ENCODE results near the gene HOGA1.

Gene HOGA1

DNA sequence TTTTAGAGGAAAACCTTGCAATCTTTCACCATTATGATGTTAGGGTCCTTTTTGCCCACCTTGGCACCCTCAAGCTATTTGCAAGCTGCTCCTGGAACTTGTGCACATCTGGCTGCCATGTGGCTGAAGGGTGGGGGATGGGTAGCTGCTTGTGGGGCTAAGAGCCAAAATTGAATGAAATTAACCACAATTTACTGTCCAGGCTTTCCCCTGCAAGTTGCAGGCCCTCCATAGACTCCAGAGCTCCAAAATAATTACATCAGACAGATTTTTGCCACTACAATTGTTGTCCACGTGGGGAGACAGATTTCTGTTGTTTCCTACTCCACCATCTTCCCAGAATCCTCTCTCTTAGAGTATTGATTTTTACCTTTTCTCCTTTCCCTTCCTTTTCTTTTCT lies 75.4 kb downstream of the HOGA1 start:
- TF ChIP-seq SIN3A (IDR thresholded peaks at IDR 0.05; ENCODE audit: borderline replicate concordance, insufficient read depth, low read length) (no peak), TAF1 (IDR thresholded peaks at IDR 0.05; ENCODE audit: borderline replicate concordance, insufficient read depth, low read length) (no peak), FOXP2 (optimal IDR thresholded peaks at IDR 0.05; ENCODE audit: borderline replicate concordance, extremely low read depth, extremely low read length, insufficient read depth) (peak; percentile 23)

All from PFSK-1 (cell line).